Gastrocnemius medialis (tissue), 4 donors: Measurements from ENCODE around the gene CDH23.

Experiments used
- POLR2A ChIP-seq, 2 donors: fragments of 450-650 bp; IDR thresholded peaks; one replicate each; pipeline ENCODE4 v1.6.1; 2017; ENCODE audit warnings: antibody characterized with exemption in 2 of 2, mild to moderate bottlenecking in 2 of 2, moderate library complexity in 2 of 2
- TF ChIP-seq, protein P1 (sequence below), 5 experiments: fragments of 450-650 bp in 3 of 5; fragments of 200-600 bp in 2 of 5; sonication (generic) in 2 of 5; IDR thresholded peaks in 4 of 5; conservative IDR thresholded peaks in 1 of 5; 1 replicate in 4 of 5; 2 replicates in 1 of 5; pipeline ENCODE4 v1.5.1; 2016 to 2019; ENCODE audit warnings: antibody characterized with exemption in 5 of 5, mild to moderate bottlenecking in 3 of 5, moderate library complexity in 3 of 5

DNA sequence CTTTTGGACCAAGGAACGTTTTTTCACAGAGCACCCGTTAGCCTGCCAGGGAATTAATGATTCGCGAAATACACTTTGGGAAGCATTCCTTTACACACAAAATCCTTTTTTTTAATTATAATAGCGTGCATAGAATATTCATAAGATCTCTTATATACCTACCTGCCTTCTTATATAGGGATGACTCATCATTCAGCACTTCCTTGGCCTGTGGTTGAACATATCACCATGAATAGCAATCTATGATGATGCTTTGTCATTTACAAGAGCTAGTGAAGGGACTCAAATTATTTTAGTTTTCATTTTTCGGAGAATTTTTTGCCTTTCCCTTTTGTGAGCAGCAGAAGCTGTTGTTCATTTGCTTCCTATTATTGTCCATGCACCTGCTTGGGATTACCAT lies 97.0 kb downstream of the CDH23 start:
- TF ChIP-seq, protein P1, sequence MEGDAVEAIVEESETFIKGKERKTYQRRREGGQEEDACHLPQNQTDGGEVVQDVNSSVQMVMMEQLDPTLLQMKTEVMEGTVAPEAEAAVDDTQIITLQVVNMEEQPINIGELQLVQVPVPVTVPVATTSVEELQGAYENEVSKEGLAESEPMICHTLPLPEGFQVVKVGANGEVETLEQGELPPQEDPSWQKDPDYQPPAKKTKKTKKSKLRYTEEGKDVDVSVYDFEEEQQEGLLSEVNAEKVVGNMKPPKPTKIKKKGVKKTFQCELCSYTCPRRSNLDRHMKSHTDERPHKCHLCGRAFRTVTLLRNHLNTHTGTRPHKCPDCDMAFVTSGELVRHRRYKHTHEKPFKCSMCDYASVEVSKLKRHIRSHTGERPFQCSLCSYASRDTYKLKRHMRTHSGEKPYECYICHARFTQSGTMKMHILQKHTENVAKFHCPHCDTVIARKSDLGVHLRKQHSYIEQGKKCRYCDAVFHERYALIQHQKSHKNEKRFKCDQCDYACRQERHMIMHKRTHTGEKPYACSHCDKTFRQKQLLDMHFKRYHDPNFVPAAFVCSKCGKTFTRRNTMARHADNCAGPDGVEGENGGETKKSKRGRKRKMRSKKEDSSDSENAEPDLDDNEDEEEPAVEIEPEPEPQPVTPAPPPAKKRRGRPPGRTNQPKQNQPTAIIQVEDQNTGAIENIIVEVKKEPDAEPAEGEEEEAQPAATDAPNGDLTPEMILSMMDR (IDR thresholded peaks at IDR 0.05 in 4 of 5, conservative IDR thresholded peaks at IDR 0.05 in 1 of 5) = no peak
- TF ChIP-seq POLR2A (IDR thresholded peaks at IDR 0.05) = no peak
